HG03432 (cell line): Measurements from ENCODE around the gene COG5.

ENCODE experiments used
- ATAC-seq: cut with Tn5 transposase; IDR thresholded peaks from one replicate; pipeline ENCODE4 v1.9.1; 2021; ENCODE audit warnings: mild to moderate bottlenecking, moderate library complexity; ENCODE audit not compliant: unreplicated experiment

COG5 gene

GRCh38 chr7:107563775-107564552 lies at the start of gene COG5, which contains the start of gene DUS4L:
TSS of gene COG5 (minus strand) at chr7:107563920. CDS start at chr7:107563896, 24 bp downstream.
TSS of gene DUS4L (plus strand) at chr7:107563971. CDS start at chr7:107567071, 3,100 bp downstream.
- ATAC-seq, result peak; percentile 98

GRCh38 chr7:107613439-107613838 lies 49.7 kb upstream of the COG5 start:
- no peak for ATAC-seq

GRCh38 chr7:107610323-107610722 lies 46.6 kb upstream of the COG5 start:
- no peak for ATAC-seq

GRCh38 chr7:107609811-107610261 lies 46.1 kb upstream of the COG5 start:
- no peak for ATAC-seq

GRCh38 chr7:107606303-107606702 lies 42.6 kb upstream of the COG5 start:
- no peak for ATAC-seq

GRCh38 chr7:107605218-107605815 lies 41.6 kb upstream of the COG5 start:
- no peak for ATAC-seq

- no peak for ATAC-seq
These were observed 37.1 kb upstream of the COG5 start for GRCh38 chr7:107600816-107601215.

- ATAC-seq, result no peak
These were observed 35.5 kb upstream of the COG5 start for GRCh38 chr7:107599262-107599661.

GRCh38 chr7:107597953-107598352 lies 34.2 kb upstream of the COG5 start:
- no peak for ATAC-seq

- no peak for ATAC-seq
These were observed 33.8 kb upstream of the COG5 start for GRCh38 chr7:107597582-107597916.

GRCh38 chr7:107596881-107597581 lies 33.3 kb upstream of the COG5 start:
- no peak for ATAC-seq

- no peak for ATAC-seq
These were observed 31.4 kb upstream of the COG5 start for GRCh38 chr7:107594961-107595737.

- no peak for ATAC-seq
These were observed 29.3 kb upstream of the COG5 start for GRCh38 chr7:107593025-107593410.

- ATAC-seq, result no peak
These were observed 28.8 kb upstream of the COG5 start for GRCh38 chr7:107592361-107593024.

- ATAC-seq, result no peak
These were observed 27.7 kb upstream of the COG5 start for GRCh38 chr7:107591421-107591820.

GRCh38 chr7:107588529-107589130 lies 24.9 kb upstream of the COG5 start:
- ATAC-seq, result no peak

GRCh38 chr7:107584716-107585115 lies 21.0 kb upstream of the COG5 start:
- no peak for ATAC-seq

GRCh38 chr7:107582875-107583274 lies 19.2 kb upstream of the COG5 start:
- ATAC-seq, result no peak

GRCh38 chr7:107581387-107582013 lies 17.8 kb upstream of the COG5 start:
- no peak for ATAC-seq
